ENCODE measurements around the gene LIN28A.

GRCh38 chr1:26376050-26376449, 34.6 kb upstream of the LIN28A start:
- no peak for TF ChIP-seq ZNF274 (IDR thresholded peaks at IDR 0.05; ENCODE audit: low read depth, low read length)
- TF ChIP-seq YY1 (IDR thresholded peaks at IDR 0.05; ENCODE audit: insufficient read depth, insufficient read length), result no peak

All from NT2/D1 (cell line).